Measurements from ENCODE around the gene PPP6R2.

The PPP6R2 gene

DNA sequence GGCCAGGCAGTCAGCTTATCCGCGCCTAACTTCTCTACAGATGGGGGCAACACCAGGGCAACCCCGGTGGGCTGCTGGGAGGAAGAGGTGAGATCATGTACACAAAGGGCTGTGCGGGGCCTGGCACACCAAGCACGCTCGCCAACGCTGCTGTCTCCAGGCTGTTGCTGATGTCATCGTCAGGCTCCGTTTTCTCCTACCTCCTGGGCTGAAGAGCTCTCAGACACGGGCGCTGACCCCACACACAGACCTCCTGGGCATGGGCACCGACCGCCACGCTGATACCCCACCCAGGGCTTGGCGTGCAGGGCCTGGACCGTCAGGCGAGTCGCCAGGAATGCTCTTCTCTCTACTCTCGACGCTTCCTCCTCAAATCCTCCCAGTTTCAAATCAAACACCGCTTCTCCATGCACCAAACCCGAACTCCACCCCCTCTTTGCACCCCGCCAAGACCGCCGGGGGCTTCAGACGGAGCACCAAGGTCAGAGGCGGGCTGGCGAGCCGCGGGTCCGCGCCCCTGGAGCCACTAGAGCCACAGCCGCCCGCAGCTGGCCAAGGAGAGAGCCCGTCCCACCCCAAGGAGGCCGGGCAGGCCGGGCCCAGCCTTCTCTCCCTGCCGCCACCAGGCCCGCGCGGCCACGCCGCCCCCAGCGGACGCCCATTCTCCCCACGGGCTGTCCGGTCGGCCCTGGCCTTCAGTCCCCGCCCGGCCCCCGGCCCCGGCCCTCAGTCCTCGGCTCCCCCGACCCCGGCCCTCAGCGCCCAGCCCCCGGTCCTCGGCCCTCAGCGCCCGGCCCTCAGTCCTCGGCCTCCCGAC lies 130.9 kb downstream of the PPP6R2 start:
- no peak for DNase-seq

GRCh38 chr22:50474710-50475651 lies 131.9 kb downstream of the PPP6R2 start, which contains the start of gene SBF1:
Gene SBF1 (minus strand): TSS chr22:50475035. CDS start chr22:50474840, 195 bp downstream.
- peak; percentile 55 to 86 for DNase-seq

DNA sequence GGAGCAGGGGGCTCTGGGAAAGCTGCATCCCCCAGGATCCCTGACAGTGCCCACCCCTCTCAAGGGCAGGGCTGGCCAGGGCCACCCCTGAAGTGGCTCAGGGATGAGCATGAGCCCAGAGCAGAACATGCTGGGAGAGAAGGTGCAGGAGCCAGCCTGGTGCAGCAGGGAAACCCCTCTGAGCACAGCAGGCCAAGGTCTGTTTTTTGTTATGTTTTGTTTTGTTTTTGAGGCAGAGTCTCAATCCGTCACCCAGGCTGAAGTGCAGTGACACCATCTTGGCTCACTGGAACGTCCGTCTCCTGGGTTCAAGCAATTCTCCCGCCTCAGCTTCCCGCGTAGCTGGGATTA lies 132.5 kb downstream of the PPP6R2 start:
- DNase-seq: no peak

GRCh38 chr22:50476868-50477267 lies 133.7 kb downstream of the PPP6R2 start:
- peak in 1 of 2 experiments; percentile 25 for DNase-seq

GRCh38 chr22:50477923-50478322 lies 134.8 kb downstream of the PPP6R2 start:
- no peak for DNase-seq

DNA sequence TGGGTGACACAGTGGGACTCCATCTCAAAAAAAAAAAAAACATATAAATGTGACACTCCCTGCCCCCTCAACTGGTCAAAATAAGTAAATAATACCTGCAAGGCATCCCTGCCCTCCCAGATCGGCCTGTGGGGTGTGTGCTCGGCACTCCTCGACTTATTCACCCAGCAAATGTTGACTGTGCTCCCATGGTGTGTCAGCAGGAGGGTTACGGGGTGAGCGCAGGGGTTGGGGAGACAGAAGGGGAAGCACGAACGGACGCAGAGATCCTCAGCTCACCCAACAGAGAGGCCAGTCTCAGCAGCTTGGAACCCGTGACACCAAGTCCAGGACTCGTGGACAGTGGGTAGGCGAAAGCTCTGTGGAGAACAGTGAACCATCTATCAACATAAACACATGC lies 136.6 kb downstream of the PPP6R2 start:
- DNase-seq: no peak

DNA sequence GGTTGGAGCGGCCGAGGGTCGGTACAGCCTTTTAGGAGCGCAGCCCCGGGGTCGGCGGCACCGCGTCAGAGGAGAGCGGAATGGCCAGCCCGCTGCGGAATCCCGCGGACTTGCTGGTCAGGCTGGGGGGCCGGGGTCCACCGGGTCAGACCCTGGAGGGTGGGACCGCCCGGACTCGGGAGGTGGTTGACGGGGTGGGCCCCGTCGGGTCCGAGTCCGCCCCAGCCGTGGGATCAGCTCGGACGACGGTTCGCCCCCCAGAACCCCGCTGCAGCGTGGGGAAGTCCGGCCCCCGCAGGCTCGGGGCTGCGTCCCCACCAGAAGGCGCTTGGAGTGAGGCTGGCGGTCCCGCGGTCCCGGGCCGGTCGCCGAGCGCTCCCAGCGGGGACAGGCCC lies 137.9 kb downstream of the PPP6R2 start:
- no peak for DNase-seq

DNA sequence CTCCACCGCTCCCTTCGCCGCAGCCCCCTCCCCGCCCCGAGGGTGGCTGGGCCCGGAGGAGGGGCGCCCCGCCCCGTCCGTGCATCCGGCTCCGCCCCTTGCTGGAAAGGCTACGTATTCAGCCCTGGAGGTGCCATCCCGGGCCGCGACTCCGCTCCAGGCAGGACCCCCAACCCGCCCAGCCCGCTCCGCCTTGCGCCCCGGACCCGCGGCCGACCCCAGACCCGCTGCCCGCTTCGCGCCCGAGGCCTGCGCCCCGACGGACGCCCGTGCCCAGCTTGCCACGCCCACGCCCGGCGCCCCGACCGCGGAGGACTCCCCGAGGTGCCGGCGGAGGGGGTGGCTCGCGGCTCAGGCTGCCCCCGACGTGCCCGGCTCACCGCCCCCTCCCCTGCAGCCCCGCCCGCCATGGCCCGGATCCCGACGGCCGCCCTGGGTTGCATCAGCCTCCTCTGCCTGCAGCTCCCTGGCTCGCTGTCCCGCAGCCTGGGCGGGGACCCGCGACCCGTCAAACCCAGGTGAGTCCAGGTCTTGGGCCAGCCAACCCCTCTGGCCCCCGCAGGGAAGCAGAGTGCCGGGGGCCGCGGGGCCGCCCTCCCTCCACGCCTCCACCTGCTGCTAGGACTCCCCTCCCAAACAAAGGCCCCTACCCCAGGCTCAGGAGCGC lies 138.4 kb downstream of the PPP6R2 start, which contains the start of gene ADM2:
TSS of gene ADM2 (plus strand) at position 104 of the 667 bp plus-strand sequence. CDS start at position 409, 305 bp downstream.
- DNase-seq: peak in 1 of 2 experiments; percentile 8

DNA sequence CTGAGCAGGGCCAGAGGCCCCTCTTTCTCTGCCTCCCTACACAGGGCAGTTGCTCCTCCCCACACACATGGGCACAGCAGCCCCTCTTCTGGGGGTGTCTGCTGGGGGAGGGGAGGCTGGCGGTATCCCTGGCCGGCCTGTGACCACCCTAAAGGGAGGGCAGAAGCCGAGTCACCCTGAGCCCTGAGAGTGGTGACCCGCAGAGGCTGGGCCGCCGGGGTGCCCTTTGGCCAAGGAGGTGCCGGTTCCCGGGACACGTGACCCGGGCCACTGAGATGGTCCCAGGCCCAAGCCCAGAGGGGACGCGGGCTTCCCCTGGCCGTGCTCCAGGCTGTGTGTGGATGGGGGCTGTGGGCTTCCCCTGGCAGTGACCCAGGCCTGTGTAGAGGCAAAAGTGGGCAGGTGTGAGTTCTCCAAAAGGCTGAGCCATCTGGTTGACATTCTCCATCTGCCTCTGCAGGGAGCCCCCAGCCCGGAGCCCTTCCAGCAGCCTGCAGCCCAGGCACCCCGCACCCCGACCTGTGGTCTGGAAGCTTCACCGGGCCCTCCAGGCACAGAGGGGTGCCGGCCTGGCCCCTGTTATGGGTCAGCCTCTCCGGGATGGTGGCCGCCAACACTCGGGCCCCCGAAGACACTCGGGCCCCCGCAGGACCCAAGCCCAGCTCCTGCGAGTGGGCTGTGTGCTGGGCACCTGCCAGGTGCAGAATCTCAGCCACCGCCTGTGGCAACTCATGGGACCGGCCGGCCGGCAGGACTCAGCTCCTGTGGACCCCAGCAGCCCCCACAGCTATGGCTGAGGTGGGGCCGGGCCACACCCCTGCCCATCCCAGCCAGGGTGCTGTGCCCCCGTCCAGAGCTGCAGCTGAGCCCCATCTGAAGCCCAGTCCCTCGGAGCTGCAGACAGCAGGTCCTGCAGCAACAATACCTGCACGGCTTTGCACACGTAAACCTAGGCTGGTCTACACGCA lies 139.3 kb downstream of the PPP6R2 start:
- peak in 1 of 2 experiments; percentile 82 for DNase-seq

DNA sequence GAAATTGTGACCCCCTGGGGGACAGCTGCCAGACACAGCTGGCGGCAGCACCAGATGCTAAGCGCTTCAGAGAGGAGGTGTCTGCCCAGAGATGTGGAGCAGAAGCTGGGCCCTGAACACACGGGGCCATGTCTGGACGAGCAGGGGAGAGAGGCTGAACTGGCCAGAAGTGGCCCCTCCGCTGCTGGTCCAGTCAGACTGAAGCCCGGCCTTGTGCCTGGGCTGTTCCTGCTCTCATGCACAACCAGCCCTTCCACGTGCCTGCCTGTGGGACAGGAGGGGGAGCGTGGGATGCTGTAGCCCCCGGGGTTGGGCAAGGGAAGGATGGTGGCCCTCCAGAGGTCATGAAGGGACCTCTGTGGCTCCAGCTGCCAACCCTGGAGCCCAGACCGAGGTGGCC lies 140.0 kb downstream of the PPP6R2 start:
- peak in 1 of 2 experiments; percentile 63 for DNase-seq

- no peak for DNase-seq
Observed at GRCh38 chr22:50483556-50483955, 140.4 kb downstream of the PPP6R2 start.

- no peak for DNase-seq
Observed at GRCh38 chr22:50483977-50484853, 141.1 kb downstream of the PPP6R2 start.

DNA sequence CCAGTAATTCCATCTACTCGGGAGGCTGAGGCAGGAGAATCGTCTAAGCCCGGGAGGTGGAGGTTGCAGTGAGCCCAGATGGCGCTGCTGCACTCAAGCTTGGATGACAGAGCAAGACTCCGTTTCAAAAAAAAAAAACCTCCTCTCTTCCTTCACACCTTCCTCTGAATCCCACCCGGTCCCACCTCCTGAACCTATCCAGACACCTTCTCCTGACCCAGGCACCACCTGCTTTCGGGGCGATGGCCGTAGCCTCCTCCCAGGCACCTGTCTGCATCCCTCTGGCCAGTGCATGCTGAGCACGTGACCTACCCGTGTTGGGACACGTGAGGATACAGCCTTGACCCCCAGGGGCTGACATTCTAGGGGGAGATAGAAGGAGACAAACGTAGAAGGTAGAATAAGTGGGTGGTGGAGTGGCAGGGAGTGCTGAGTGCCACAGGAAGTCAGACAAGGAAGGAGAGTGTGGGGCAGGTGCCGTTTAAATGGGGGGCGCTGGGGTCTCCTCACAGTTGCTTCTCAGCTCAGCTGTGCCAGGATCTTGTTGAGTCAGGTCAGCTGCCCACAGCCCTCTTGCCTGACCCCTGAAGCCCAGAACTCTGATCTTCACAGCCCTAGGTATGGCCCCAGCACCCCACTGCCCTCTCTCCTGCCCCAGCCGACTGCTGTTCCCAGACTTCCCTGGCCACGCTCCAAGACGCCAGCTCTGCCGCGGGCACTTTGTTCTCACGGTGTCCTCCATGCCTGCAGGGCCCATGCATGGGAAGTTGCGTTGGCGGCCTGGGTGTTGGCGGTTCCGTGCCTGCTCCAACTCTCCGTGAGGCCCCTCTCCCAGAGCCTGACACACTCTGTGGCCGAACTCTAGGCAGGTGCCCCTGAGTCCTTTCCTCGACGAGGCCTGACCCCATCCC lies 142.3 kb downstream of the PPP6R2 start:
- no peak for DNase-seq

GRCh38 chr22:50486561-50487289 lies 143.6 kb downstream of the PPP6R2 start, which contains the start of gene MIOX:
Gene MIOX (plus strand): TSS chr22:50486859. CDS start chr22:50486898, 39 bp downstream.
- no peak for DNase-seq

DNA sequence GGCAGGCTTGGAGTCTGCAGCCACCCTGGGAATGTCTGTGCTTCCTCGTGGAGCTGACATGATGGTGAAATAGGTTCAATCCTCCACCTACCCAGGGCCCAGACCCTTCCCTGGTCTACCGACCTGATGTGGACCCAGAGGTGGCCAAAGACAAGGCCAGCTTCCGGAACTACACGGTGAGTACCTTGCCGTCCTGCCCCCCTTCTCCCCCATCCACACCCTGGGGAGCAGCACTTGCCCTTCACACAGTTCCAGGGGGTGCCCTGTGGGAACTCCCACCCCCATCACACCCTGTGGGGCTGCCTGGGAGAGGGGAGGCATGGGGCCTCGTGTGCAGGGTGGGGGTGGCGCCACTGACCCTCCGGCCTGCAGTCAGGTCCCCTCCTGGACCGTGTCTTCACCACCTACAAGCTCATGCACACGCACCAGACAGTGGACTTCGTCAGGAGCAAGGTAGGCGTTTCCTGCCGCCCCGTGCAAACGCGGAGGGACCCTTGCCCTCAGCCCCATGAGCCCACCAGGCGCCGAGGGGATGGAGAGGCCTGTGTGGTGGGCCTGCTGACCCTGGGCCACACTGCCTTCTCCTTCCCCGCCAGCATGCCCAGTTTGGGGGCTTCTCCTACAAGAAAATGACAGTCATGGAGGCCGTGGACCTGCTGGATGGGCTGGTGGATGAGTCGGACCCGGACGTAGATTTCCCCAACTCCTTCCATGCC lies 144.3 kb downstream of the PPP6R2 start:
- no peak for DNase-seq

GRCh38 chr22:50488006-50488677 lies 145.0 kb downstream of the PPP6R2 start:
- no peak for DNase-seq

DNA sequence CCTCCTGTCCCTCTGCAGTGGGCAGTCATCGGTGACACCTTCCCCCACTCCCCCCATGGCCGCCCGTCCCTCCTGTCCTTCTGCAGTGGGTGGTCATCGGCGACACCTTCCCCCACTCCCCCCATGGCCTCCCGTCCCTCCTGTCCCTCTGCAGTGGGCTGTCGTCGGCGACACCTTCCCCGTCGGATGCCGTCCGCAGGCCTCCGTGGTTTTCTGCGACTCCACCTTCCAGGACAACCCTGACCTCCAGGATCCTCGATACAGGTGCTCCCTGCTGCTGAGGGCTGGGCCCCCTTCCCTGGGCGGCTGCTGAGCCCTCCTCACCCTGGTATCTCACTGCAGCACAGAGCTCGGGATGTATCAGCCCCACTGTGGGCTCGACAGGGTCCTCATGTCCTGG lies 145.8 kb downstream of the PPP6R2 start:
- DNase-seq: no peak
